K562 (cell line): ENCODE measurements around the gene ACP1. TPM values are rescaled to one million over a fixed set of nuclear protein-coding genes. Genes with fewer than 3 reads are reported as not detected.

Source experiments
- ATAC-seq: fragments of 200-7000 bp; cut with Tn5 transposase; 3 replicates; pipeline ENCODE4 v1.9.1; 2020; ENCODE audit warnings: moderate library complexity
- BruUV-seq: library from RNA; stranded (reverse); fragments of 400-500 nt; replicated peaks from 2 replicates; lab custom pipeline; 2021; lab: Mats Ljungman, UMichigan
- CTCF ChIA-PET: fragments of 300-600 bp; formaldehyde crosslinking; extraction: SDS; loops from one replicate; lab custom pipeline; 2021; ENCODE audit warnings: low intra/inter-chr PET ratio; lab: Yijun Ruan, JAX
- POLR2A ChIA-PET: fragments of 300-600, 350-650 bp; sonication (Branson Sonifier 250); formaldehyde crosslinking; extraction: SDS; loops from one replicate; lab custom pipeline; 2021; ENCODE audit warnings: antibody characterized with exemption, inconsistent platforms; lab: Yijun Ruan, JAX
- DNase-seq, 4 experiments: peaks; one replicate each; pipeline versions ENCODE4 v3.0.0 to v3.0.0-alpha.2; 2011 to 2018; ENCODE audit warnings: low spot score in 3 of 4, mixed read lengths in 3 of 4; ENCODE audit errors: extremely low read depth in 1 of 4
- FAIRE-seq: peaks from 2 replicates; lab custom pipeline; 2011; peaks lifted over from hg19 to GRCh38; lab: Jason Lieb, UNC
- H2AFZ ChIP-seq: 2 replicates; pipeline ENCODE4 v1.6.0; 2011; ENCODE audit warnings: low read depth, low read length, control low read depth, inconsistent platforms
- H3K27ac ChIP-seq: fragments of 200-600 bp; 3 replicates; pipeline ENCODE4 v1.8.0; 2011; ENCODE audit warnings: low read depth, mild to moderate bottlenecking, control low read depth, inconsistent platforms, low read length, moderate library complexity, mixed read lengths; ENCODE audit errors: extremely low read depth
- H3K27me3 ChIP-seq, 2 experiments: fragments of 300-600 bp in 1 of 2; 2 replicates in 1 of 2; 3 replicates in 1 of 2; pipeline versions ENCODE4 v1.6.0 to v1.8.0; 2011; ENCODE audit warnings: inconsistent platforms in 2 of 2, low read length in 2 of 2, mild to moderate bottlenecking in 1 of 2, mixed read lengths in 1 of 2, moderate library complexity in 1 of 2; ENCODE audit not compliant: control insufficient read depth in 2 of 2, insufficient read depth in 2 of 2
- H3K36me3 ChIP-seq: fragments of 300-600 bp; 3 replicates; pipeline ENCODE4 v1.8.0; 2011; ENCODE audit warnings: mild to moderate bottlenecking, low read length, inconsistent platforms; ENCODE audit not compliant: control insufficient read depth, insufficient read depth
- H3K4me1 ChIP-seq, 2 experiments: fragments of 200-600 bp in 1 of 2; replicated peaks in 1 of 2; 2 replicates in 1 of 2; 3 replicates in 1 of 2; pipeline versions ENCODE4 v1.5.1 to v1.8.0; 2011; ENCODE audit warnings: inconsistent platforms in 2 of 2, low read length in 2 of 2, mild to moderate bottlenecking in 1 of 2, mixed read lengths in 1 of 2, moderate library complexity in 1 of 2; ENCODE audit not compliant: control insufficient read depth in 2 of 2, insufficient read depth in 2 of 2
- H3K4me2 ChIP-seq: 2 replicates; pipeline ENCODE4 v1.6.1; 2011; ENCODE audit warnings: low read length, control low read depth, inconsistent platforms, mixed read lengths; ENCODE audit not compliant: insufficient read depth
- H3K4me3 ChIP-seq: fragments of 200-600 bp; sonication (generic), shearing (Covaris generic); 2 replicates; pipeline ENCODE4 v1.5.1; 2016; ENCODE audit warnings: control low read depth, inconsistent platforms
- H3K79me2 ChIP-seq: fragments of 200-600 bp; 3 replicates; pipeline ENCODE4 v1.8.0; 2011; ENCODE audit warnings: low read length, inconsistent platforms; ENCODE audit not compliant: control insufficient read depth, insufficient read depth
- H3K9ac ChIP-seq, 2 experiments: 2 replicates each; pipeline versions ENCODE4 v1.6.0 to v1.6.1; 2011; ENCODE audit warnings: low read depth in 2 of 2, low read length in 2 of 2, control low read depth in 1 of 2, inconsistent platforms in 1 of 2, mild to moderate bottlenecking in 1 of 2, mixed read lengths in 1 of 2; ENCODE audit not compliant: insufficient read depth in 1 of 2
- H3K9me1 ChIP-seq: one replicate; pipeline ENCODE4 v1.6.0; 2011; ENCODE audit warnings: inconsistent platforms, mild to moderate bottlenecking, low read length, moderate library complexity; ENCODE audit not compliant: control insufficient read depth, insufficient read depth
- H3K9me3 ChIP-seq: replicated peaks from 2 replicates; pipeline ENCODE4 v1.5.1; 2011; ENCODE audit warnings: low read depth, low read length, inconsistent platforms; ENCODE audit not compliant: control insufficient read depth, insufficient read depth
- H4K20me1 ChIP-seq: replicated peaks from 2 replicates; pipeline ENCODE4 v1.6.1; 2011; ENCODE audit warnings: low read length, inconsistent platforms, mixed read lengths; ENCODE audit not compliant: control insufficient read depth, insufficient read depth
- AFF4 ChIP-seq: sonication (generic); formaldehyde crosslinking; IDR thresholded peaks from 2 replicates; pipeline ENCODE4 v1.8.0; 2023; ENCODE audit warnings: mild to moderate bottlenecking, missing genetic modification reagents
- BCLAF1 ChIP-seq, 2 experiments: fragments of 450-650 bp in 1 of 2; IDR thresholded peaks; 2 replicates each; pipeline ENCODE4 v1.6.1; 2011 to 2017; ENCODE audit warnings: low read depth in 2 of 2, antibody characterized with exemption in 1 of 2, borderline replicate concordance in 1 of 2, low read length in 1 of 2, mild to moderate bottlenecking in 1 of 2, mixed read lengths in 1 of 2; ENCODE audit not compliant: control insufficient read depth in 1 of 2
- DDX20 ChIP-seq: fragments of 450-650 bp; IDR thresholded peaks from 2 replicates; pipeline ENCODE4 v1.6.1; 2016; ENCODE audit warnings: missing genetic modification characterization, low read depth, mild to moderate bottlenecking, missing compliant biosample characterization, moderate library complexity
- MCM3 ChIP-seq: fragments of 450-650 bp; IDR thresholded peaks from 2 replicates; pipeline ENCODE4 v1.6.1; 2016
- NEUROD1 ChIP-seq: fragments of 150-350 bp; IDR thresholded peaks from 2 replicates; pipeline ENCODE4 v1.6.1; 2014; ENCODE audit warnings: borderline replicate concordance, low read length, low read depth; ENCODE audit not compliant: partially characterized antibody
- NONO ChIP-seq, 2 experiments: fragments of 200-400 bp in 1 of 2; fragments of 450-650 bp in 1 of 2; formaldehyde crosslinking in 1 of 2; IDR thresholded peaks; 2 replicates each; pipeline ENCODE4 v1.6.1; 2017; ENCODE audit warnings: low read depth in 2 of 2, mild to moderate bottlenecking in 2 of 2, moderate library complexity in 2 of 2, low read length in 1 of 2
- SMC3 ChIP-seq: conservative IDR thresholded peaks from 2 replicates; pipeline ENCODE4 v1.6.1; 2011; ENCODE audit warnings: low read depth, low read length, improper control_type of control experiment; ENCODE audit not compliant: insufficient read depth
- TAF9B ChIP-seq: fragments of 450-650 bp; IDR thresholded peaks from 2 replicates; pipeline ENCODE4 v1.6.1; 2018; ENCODE audit warnings: mild to moderate bottlenecking; ENCODE audit not compliant: partially characterized antibody
- THAP7 ChIP-seq: fragments of 250-450 bp; sonication (Bioruptor Pico); IDR thresholded peaks from 2 replicates; pipeline ENCODE4 v1.5.0; 2021
- ZNF175 ChIP-seq: fragments of 200-800 bp; sonication (Bioruptor generic); IDR thresholded peaks from 2 replicates; pipeline ENCODE4 v1.6.1; 2016; ENCODE audit warnings: low read depth, mild to moderate bottlenecking, missing genetic modification characterization, missing compliant biosample characterization
- ZNF75A ChIP-seq: fragments of 450-650 bp; formaldehyde crosslinking; IDR thresholded peaks from 2 replicates; pipeline ENCODE4 v1.4.0; 2020; ENCODE audit warnings: mild to moderate bottlenecking
- WGBS: fragments of 100-300 bp; shearing (Covaris generic); methylation state at CpG from one replicate; pipeline ENCODE4 v1.1.6; 2016; ENCODE audit warnings: low coverage, mixed read lengths; ENCODE audit not compliant: insufficient coverage; ENCODE audit errors: missing lambda C conversion rate; 5-methylcytosine and 5-hydroxymethylcytosine counted together
- in situ Hi-C: fragments of 300-500 bp; cut with MboI; formaldehyde crosslinking; loops from 4 replicates; pipeline ENCODE4 v1.15.0; 2018; ENCODE audit warnings: inconsistent platforms, mixed read lengths
- intact Hi-C: fragments of 100-400 bp; cut with micrococcal nuclease; formaldehyde crosslinking; loops from 2 replicates; pipeline ENCODE4 v1.14.2; 2022
- polyA plus RNA-seq, 8 experiments: library from polyadenylated mRNA; depleted of rRNA in 4 of 8; stranded (reverse) in 5 of 8; unstranded in 3 of 8; fragments of >200 nt; fragmentation: Nextera tagmentation in 2 of 8; fragmentation: Illumina TruSeq in 1 of 8; extraction: Ambion mirVana in 2 of 8; extraction: Trizol in 1 of 8; gene quantifications; 2 replicates each; pipeline versions ENCODE4 v1.2.1 to v1.2.3, GENCODE V29; 2011 to 2014; ENCODE audit warnings: inconsistent platforms in 1 of 8, missing spikeins in 1 of 8
- total RNA-seq, 7 experiments: library from RNA; depleted of rRNA in 6 of 7; stranded (reverse); fragments of >200 nt in 6 of 7; fragmentation: Illumina TruSeq in 2 of 7; extraction: Trizol in 2 of 7; gene quantifications; 2 replicates each; pipeline versions ENCODE4 v1.2.1 to v1.2.3, GENCODE V29; 2011 to 2021; ENCODE audit warnings: low replicate concordance in 1 of 7

Gene ACP1
- total and polyA plus RNA-seq, 9 of the 15 experiments (the other 6 are each of a cell fraction or from before 2014, with no cell fraction given) = 139 to 493 (median 189) TPM

- no TSS peak for BruUV-seq
- no peak for TF ChIP-seq BCLAF1 (IDR thresholded peaks at IDR 0.05; ENCODE audit: borderline replicate concordance in 1 of 2, control insufficient read depth in 1 of 2, low read depth in 2 of 2, low read length in 1 of 2)
- TF ChIP-seq DDX20 (tag) = no peak
- no peak for TF ChIP-seq THAP7 (CRISPR knock-in tag)
- TF ChIP-seq NEUROD1 = no peak
- no peak for TF ChIP-seq SMC3
- no peak for TF ChIP-seq ZNF75A (CRISPR knock-in tag)
- no peak for TF ChIP-seq MCM3
- no peak for TF ChIP-seq ZNF175 (CRISPR knock-in tag)
- no peak for TF ChIP-seq AFF4 (CRISPR knock-in tag)
- TF ChIP-seq TAF9B = no peak
- TF ChIP-seq NONO (IDR thresholded peaks at IDR 0.05; ENCODE audit: low read depth in 2 of 2, low read length in 1 of 2) = no peak
Observed at GRCh38 chr2:287911-288757, 23.4 kb downstream of the ACP1 start, which contains the start of gene ALKAL2. Gene ALKAL2 (minus strand): TSS chr2:288091. CDS start chr2:287835, 256 bp downstream.

More at GRCh38 chr2:287911-288757, 23.4 kb downstream of the ACP1 start, which contains the start of gene ALKAL2:
- ATAC-seq = no peak
- no peak within 1 kb of the TSS for H3K27ac ChIP-seq
- no peak within 1 kb of the TSS for H2AFZ ChIP-seq
- H3K4me2 ChIP-seq = no peak within 1 kb of the TSS
- H4K20me1 ChIP-seq = no peaks in the 10 kb centered on the region
- no peaks in the 10 kb centered on the region for H3K9me1 ChIP-seq
- WGBS = 100% methylated on average over 5 of the region's 128 CpGs
- CTCF ChIA-PET = interaction anchor here (2.9 kb wide), 1 partner anchor 116 kb away, joined by 34 read pairs; no protein-coding TSS in a partner anchor
- H3K9me3 ChIP-seq = no peaks in the 10 kb centered on the region
- in situ Hi-C loops = no loop called here
- no peaks in the 10 kb centered on the region for H3K79me2 ChIP-seq
- DNase-seq = no peak
- POLR2A ChIA-PET = no interaction called here
- intact Hi-C loops = no loop called here
- H3K9ac ChIP-seq = no peak within 1 kb of the TSS
- no peaks in the 10 kb centered on the region for H3K27me3 ChIP-seq
- H3K4me3 ChIP-seq = no peak within 1 kb of the TSS
- FAIRE-seq = no peak
- no peaks in the 10 kb centered on the region for H3K36me3 ChIP-seq
- peaks cover 0 to 13% of the 10 kb centered on the region in 2 experiments; a peak in 3 of 5 replicates for H3K4me1 ChIP-seq
